ENCODE measurements around the gene MT1HL1.
"Not testable (repeated sequence)": the region's sequence is repeated elsewhere in the genome, so short reads cannot be mapped to it uniquely, and the experiment has no call there.

MT1HL1 gene

GRCh38 chr1:236974025-236974424 lies 30.2 kb downstream of the MT1HL1 start:
- DNase-seq = not testable (repeated sequence)

- no peak for DNase-seq
Measured at GRCh38 chr1:236966636-236967035, 37.6 kb downstream of the MT1HL1 start.

GRCh38 chr1:236963920-236964319 lies 40.3 kb downstream of the MT1HL1 start:
- no peak for DNase-seq

- DNase-seq = no peak
Measured at GRCh38 chr1:236959112-236959511, 45.1 kb downstream of the MT1HL1 start.

- DNase-seq = no peak
Measured at GRCh38 chr1:236957235-236957634, 47.0 kb downstream of the MT1HL1 start.
